ENCODE measurements around the gene OR6J1. TPM values are rescaled to one million over a fixed set of nuclear protein-coding genes. Genes with fewer than 3 reads are reported as not detected.

OR6J1 gene
- total and polyA plus RNA-seq, 10 donors: not detected

- Histone ChIP-seq H3K36me3 (no peaks in the 10 kb centered on the region), H3K4me3 (no peak overlapping the region), H3K9me3 (no peaks in the 10 kb centered on the region), H3K4me1 (peaks cover 0 to 4% (median 0%) of the 10 kb centered on the region in 6 donors), H3K27me3 (replicated peaks in 1 of 7) (no peaks in the 10 kb centered on the region), H3K27ac (no peak overlapping the region)
- 69 to 74% (median 72%) methylated on average over 3 of the region's 3 CpGs for WGBS, 5 donors
- no peak for TF ChIP-seq POLR2AphosphoS5 (IDR thresholded peaks at IDR 0.05)
- TF ChIP-seq POLR2A (IDR thresholded peaks at IDR 0.05): no peak
- TF ChIP-seq CTCF (IDR thresholded peaks at IDR 0.05 in 8 of 11, conservative IDR thresholded peaks at IDR 0.05 in 3 of 11): no peak
- DNase-seq: no peak
- intact Hi-C loops (cut with DNase I; ENCODE audit: low total_unique reads): loop anchor here (10.0 kb wide), 1 partner anchor 256 kb away; no protein-coding TSS in a partner anchor
Measured at GRCh38 chr14:22650960-22651521, 6.9 kb upstream of the OR6J1 start.

- no peaks in the 10 kb centered on the region for H3K9me3 ChIP-seq
- H3K4me1 ChIP-seq: peaks cover 0 to 4% (median 0%) of the 10 kb centered on the region in 6 donors
- intact Hi-C loops (cut with DNase I; ENCODE audit: low total_unique reads): loop anchor here (10.0 kb wide), 1 partner anchor 255 kb away; no protein-coding TSS in a partner anchor
- no peak overlapping the region for H3K27ac ChIP-seq
- WGBS, 5 donors: 81 to 94% (median 89%) methylated on average over 7 of the region's 7 CpGs
- no peak overlapping the region for H3K4me3 ChIP-seq
- no peak for TF ChIP-seq POLR2AphosphoS5 (IDR thresholded peaks at IDR 0.05)
- TF ChIP-seq POLR2A (IDR thresholded peaks at IDR 0.05): no peak
- no peak for TF ChIP-seq CTCF (IDR thresholded peaks at IDR 0.05 in 8 of 11, conservative IDR thresholded peaks at IDR 0.05 in 3 of 11)
- no peaks in the 10 kb centered on the region for H3K27me3 ChIP-seq (replicated peaks in 1 of 7)
- H3K36me3 ChIP-seq: no peaks in the 10 kb centered on the region
- DNase-seq: no peak
Measured at GRCh38 chr14:22650046-22650739, 6.0 kb upstream of the OR6J1 start.

GRCh38 chr14:22648506-22648905 lies 4.4 kb upstream of the OR6J1 start:
- no peak for TF ChIP-seq POLR2AphosphoS5 (IDR thresholded peaks at IDR 0.05)
- TF ChIP-seq CTCF (IDR thresholded peaks at IDR 0.05 in 8 of 11, conservative IDR thresholded peaks at IDR 0.05 in 3 of 11): no peak
- no peak for TF ChIP-seq POLR2A (IDR thresholded peaks at IDR 0.05)
- Histone ChIP-seq H3K4me1 (peaks cover 0 to 4% (median 0%) of the 10 kb centered on the region in 6 donors), H3K4me3 (no peak overlapping the region), H3K9me3 (no peaks in the 10 kb centered on the region), H3K36me3 (no peaks in the 10 kb centered on the region), H3K27ac (no peak overlapping the region), H3K27me3 (replicated peaks in 1 of 7) (no peaks in the 10 kb centered on the region)
- intact Hi-C loops (cut with DNase I; ENCODE audit: low total_unique reads): no loop called here
- 79 to 100% (median 85%) methylated on average over 2 of the region's 2 CpGs for WGBS, 5 donors
- no peak for DNase-seq

- Histone ChIP-seq H3K36me3 (no peaks in the 10 kb centered on the region), H3K9me3 (no peaks in the 10 kb centered on the region), H3K4me3 (no peak overlapping the region), H3K27me3 (replicated peaks in 1 of 7) (no peaks in the 10 kb centered on the region), H3K27ac (no peak overlapping the region), H3K4me1 (no peaks in the 10 kb centered on the region)
- DNase-seq: no peak
- intact Hi-C loops (cut with DNase I; ENCODE audit: low total_unique reads): no loop called here
- TF ChIP-seq POLR2AphosphoS5 (IDR thresholded peaks at IDR 0.05) (no peak), CTCF (IDR thresholded peaks at IDR 0.05 in 8 of 11, conservative IDR thresholded peaks at IDR 0.05 in 3 of 11) (no peak), POLR2A (IDR thresholded peaks at IDR 0.05) (no peak)
- 82 to 96% (median 91%) methylated on average over 4 of the region's 4 CpGs for WGBS, 5 donors
Measured at GRCh38 chr14:22646570-22647254, 2.6 kb upstream of the OR6J1 start.

All from spleen (tissue), 11 donors.